ENCODE data around the gene ENPP6. TPM values are rescaled to one million over a fixed set of nuclear protein-coding genes. Genes with fewer than 3 reads are reported as not detected.

Gene ENPP6
- total and polyA plus RNA-seq, 2 of the 13 experiments (the other 11 are each of a cell fraction or from before 2014, with no cell fraction given), result not detected

GRCh38 chr4:184104419-184105101, 113.1 kb downstream of the ENPP6 start (continued):
- TF ChIP-seq REST (IDR thresholded peaks at IDR 0.05; ENCODE audit: borderline replicate concordance in 1 of 2, low read depth in 1 of 2, low read length in 2 of 2) (peak in 1 of 2 experiments; percentile 51; a peak in 1 of 4 replicates), DPF2 (CRISPR knock-in tag; IDR thresholded peaks at IDR 0.05; ENCODE audit: borderline replicate concordance, low read depth) (peak; percentile 83), ZNF251 (CRISPR knock-in tag; IDR thresholded peaks at IDR 0.05) (no peak), HNF4A (CRISPR knock-in tag; IDR thresholded peaks at IDR 0.05) (peak; percentile 91), TCF12 (IDR thresholded peaks at IDR 0.05) (no peak), TCF12 (CRISPR knock-in tag; IDR thresholded peaks at IDR 0.05) (0 out of 2 replicates have a peak, but pooled peaks have one; percentile 39), BCL3 (CRISPR knock-in tag; IDR thresholded peaks at IDR 0.05) (no peak), GMEB2 (CRISPR knock-in tag; IDR thresholded peaks at IDR 0.05; ENCODE audit: low read depth) (no peak), RAD51 (IDR thresholded peaks at IDR 0.05; ENCODE audit: borderline replicate concordance) (no peak), BRD4 (CRISPR knock-in tag; IDR thresholded peaks at IDR 0.05) (no peak), RORA (CRISPR knock-in tag; IDR thresholded peaks at IDR 0.05) (peak; percentile 95), TBL1XR1 (IDR thresholded peaks at IDR 0.05; ENCODE audit: borderline replicate concordance, low read length, partially characterized antibody) (peak; percentile 36), STAG1 (CRISPR knock-in tag; IDR thresholded peaks at IDR 0.05) (no peak), ZNF136 (CRISPR knock-in tag; IDR thresholded peaks at IDR 0.05; ENCODE audit: low read depth) (peak; percentile 85; the same call in 1 of the 2 replicates), NKX3-1 (CRISPR knock-in tag; IDR thresholded peaks at IDR 0.05) (no peak), ZMYM3 (CRISPR knock-in tag; IDR thresholded peaks at IDR 0.05) (peak; percentile 44; the same call in 1 of the 2 replicates), ZSCAN20 (CRISPR knock-in tag; IDR thresholded peaks at IDR 0.05; ENCODE audit: borderline replicate concordance) (no peak), ZFP90 (CRISPR knock-in tag; IDR thresholded peaks at IDR 0.05; ENCODE audit: borderline replicate concordance) (0 out of 2 replicates have a peak, but pooled peaks have one; percentile 47), ZNF572 (CRISPR knock-in tag; IDR thresholded peaks at IDR 0.05) (no peak), ZZZ3 (CRISPR knock-in tag; IDR thresholded peaks at IDR 0.05; ENCODE audit: borderline replicate concordance) (0 out of 2 replicates have a peak, but pooled peaks have one; percentile 44)

Data from HepG2 (cell line).